HEK293 (cell line): ENCODE results near the gene PKNOX2.

Source experiments
- ATF2 ChIP-seq: fragments of 450-650 bp; formaldehyde crosslinking; IDR thresholded peaks from 2 replicates; pipeline ENCODE4 v1.5.1; 2016; ENCODE audit warnings: missing biosample characterization, missing genetic modification characterization, low read depth
- CTCF ChIP-seq: fragments of 450-650 bp; formaldehyde crosslinking; IDR thresholded peaks from 2 replicates; pipeline ENCODE4 v1.5.1; 2016; ENCODE audit warnings: missing biosample characterization, missing genetic modification characterization
- ZNF398 ChIP-seq: fragments of 450-650 bp; formaldehyde crosslinking; IDR thresholded peaks from 2 replicates; pipeline ENCODE4 v1.5.1; 2017; ENCODE audit warnings: missing biosample characterization, missing genetic modification characterization
- ZNF560 ChIP-seq: fragments of 450-650 bp; formaldehyde crosslinking; IDR thresholded peaks from 2 replicates; pipeline ENCODE4 v1.5.1; 2017; ENCODE audit warnings: missing biosample characterization, missing genetic modification characterization, borderline replicate concordance
- ZNF561 ChIP-seq: fragments of 450-650 bp; IDR thresholded peaks from 2 replicates; pipeline ENCODE4 v1.5.1; 2018; ENCODE audit warnings: missing biosample characterization, missing genetic modification characterization, borderline replicate concordance
- ZSCAN18 ChIP-seq: fragments of 450-650 bp; formaldehyde crosslinking; IDR thresholded peaks from 2 replicates; pipeline ENCODE4 v1.5.1; 2016; ENCODE audit warnings: missing biosample characterization, missing genetic modification characterization

GRCh38 chr11:125290263-125290662 is 125.7 kb downstream of the PKNOX2 start:
- TF ChIP-seq CTCF = no peak
- TF ChIP-seq ZNF560 (tag by site-specific recombination) = no peak
- no peak for TF ChIP-seq ZNF561
- no peak for TF ChIP-seq ATF2 (tag by site-specific recombination)
- TF ChIP-seq ZSCAN18 (tag by site-specific recombination) = no peak
- no peak for TF ChIP-seq ZNF398
